ENCODE data around the gene MAPK8IP1.

The MAPK8IP1 gene

DNA sequence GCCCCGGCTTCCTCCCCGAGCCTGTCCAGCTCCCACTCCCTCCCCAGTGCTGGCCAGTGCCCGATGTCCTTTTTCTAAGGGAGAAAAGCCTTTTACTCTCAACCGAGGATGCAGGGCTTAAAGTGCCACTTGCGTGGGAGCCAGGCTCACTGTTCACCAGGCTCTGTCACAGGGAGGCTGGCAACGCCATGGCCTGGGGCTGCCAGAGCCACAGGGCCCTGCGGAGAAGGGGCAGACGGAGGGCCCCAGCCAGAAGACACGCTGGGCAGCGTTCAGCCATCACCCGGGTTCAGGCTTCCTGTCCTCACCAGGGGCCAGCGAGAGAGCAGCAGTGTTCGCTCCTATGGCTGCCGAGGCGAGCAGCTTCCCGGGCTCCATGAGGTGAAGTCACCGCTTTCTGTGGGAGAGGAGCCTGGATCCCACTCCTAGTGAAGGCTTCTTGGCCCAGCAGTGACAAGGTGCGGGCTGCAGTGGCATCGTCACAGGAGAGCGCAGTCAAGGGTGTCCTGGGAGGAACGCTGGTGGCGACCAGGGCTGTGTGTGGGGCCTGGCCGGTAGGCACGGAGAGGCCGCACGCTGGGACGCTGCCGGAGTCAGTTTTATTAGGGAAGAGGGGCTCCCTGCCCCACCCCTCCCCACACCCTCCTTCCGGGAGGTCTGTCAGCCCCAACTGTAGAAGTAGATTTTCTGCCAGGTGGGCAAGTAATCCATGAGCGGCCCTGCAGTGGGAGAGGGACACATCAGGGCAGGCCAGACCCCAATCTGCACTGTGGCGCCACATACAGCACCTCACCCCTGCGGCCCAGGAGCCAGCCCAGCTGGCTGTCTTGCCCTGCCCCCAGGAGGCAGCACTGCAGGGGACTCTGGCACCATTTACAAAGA, 24.4 kb downstream of the MAPK8IP1 start:
- DNase-seq = no peak

DNA sequence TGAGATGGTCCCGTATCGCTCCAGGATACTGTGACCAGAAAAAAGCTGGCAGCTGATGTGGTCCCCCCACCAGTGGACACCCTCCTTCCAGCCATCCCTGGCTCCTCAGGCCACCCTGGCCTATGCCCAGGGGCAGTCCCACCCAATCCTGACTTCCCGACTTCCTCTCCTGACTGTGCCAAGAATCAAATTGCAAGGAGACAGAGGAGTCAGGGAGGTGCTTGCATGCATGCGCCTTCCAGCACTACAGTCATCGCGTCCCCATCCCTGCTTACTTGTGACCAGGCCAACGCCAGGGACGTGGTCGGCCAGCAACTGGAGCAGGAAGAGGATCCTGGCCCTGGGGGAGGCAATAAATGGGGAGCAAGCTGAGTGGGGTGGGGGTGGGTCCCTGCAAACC, 25.2 kb downstream of the MAPK8IP1 start:
- no peak for DNase-seq

DNA sequence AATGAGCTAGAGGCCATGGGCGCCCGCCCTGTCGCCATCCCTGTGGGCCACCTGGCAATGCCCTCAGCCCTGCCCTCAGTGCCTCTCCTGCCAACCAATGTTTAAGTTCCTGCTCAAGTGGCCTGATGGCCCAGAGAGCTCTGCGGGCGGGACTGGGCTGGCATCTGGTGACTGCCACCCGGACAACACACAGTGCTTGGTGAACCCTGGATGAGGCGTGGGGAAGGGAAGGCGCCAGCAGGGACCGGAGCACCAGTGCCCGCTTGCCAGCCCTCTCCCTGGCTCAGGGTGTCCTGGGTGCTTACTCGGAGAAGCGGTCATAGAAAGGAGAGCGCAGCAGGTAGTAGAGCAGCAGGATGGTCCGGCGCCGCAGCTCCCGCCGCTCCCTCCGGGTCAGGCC, 28.1 kb downstream of the MAPK8IP1 start:
- DNase-seq = no peak

DNA sequence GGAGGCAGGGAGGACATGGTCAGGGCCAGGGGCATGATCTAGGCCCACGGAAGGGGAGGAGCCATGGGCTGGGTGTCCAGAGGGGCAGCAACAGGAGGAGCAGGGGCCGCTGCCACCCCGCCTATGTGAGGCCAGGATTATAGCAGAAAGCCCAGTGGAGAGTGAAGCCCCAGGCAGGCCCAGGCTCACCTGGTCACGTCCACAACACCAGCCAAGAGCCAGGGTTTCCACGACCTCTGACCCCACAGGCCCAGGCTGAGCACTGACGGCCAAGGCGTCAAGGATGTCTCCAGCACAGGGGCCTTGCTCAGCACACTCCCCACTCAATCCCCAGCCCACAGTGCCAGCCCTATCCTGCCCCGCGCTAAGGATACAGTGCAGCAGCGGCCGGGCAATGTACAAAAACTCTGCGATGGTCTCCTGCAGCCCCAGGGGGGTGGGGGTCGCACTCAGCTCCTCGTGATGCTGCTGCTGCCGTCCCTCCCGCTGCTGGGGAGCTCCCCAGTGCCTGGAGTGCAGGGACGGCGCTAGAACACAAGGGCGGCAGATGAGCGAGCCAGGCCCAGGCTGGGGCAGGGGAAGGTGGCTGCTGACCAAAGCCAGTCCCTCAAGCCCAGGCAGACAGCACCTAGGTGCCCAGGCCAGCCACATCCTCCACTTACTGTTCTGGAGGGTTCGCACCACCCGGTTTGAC, 28.6 kb downstream of the MAPK8IP1 start:
- DNase-seq = no peak

DNA sequence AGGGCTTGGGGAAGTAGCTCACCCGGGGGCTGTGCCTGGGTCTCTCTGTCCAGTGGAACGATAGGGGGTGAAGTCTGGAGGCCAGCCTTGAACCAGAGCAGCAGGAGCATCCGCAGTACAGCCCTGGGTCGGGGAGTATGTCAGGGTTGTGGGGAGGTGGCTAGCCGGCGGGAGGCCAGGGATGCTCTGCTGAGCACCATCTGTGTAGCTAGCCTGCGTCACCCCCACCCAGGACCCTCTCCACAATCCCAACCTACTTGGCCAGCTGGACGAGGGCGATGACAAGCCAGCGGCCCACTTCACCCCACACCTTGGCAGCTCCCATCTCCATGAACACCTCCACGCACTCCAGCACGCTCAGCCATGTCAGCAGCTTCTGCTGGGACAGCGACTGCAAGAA, 30.0 kb downstream of the MAPK8IP1 start:
- no peak for DNase-seq

DNA sequence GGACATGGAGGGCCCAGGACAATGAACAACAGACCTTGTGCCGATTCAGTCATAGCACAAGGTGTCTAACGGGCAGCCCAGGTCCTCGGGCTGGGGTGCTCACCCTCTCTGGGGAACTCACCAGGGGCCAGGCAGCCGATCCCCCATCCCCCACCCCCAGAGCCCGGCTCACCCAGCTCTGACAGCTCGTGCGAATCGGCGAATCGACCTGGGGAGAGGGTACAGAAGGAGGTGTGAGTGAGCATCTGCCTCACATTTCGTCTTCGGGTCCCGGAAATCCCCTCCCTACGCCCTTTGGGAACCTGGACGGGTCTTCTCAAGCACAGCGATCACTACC, 31.8 kb downstream of the MAPK8IP1 start:
- DNase-seq = peak in 1 of 2 donors; percentile 35

DNA sequence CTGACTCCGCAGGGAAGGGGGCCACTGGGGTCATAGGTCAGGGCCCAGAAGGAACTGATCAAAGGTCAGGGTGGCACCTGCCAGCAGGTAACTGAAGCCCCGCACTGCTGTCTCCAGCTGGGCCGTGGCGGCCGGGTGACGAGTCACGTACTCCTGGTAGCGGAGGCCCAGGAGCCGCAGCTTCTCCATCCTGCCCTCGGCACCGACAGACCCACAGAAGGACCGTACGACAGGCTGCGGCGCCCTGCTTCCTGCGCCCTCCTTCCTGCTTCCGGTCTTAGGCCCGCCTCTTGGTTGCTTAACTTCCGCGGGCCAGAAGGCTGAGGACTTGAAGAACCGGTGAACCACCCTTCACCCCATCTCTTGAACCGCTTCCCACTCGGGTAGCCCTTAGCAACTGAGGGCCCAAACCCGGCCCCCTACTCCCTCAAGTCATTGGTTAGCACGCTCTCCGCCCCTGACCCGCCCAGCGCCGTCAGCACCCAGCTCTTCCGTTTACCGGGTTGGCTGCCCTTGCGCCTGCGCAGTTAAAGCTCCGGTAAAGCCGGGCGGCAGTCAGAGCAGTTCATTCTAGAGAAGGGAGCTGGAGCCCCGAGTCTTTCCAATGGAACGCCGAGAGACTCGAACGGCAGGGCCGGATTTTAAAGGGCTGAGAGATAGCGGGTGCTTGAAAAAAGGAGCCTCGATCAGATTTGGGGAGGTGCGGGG, 32.3 kb downstream of the MAPK8IP1 start, which contains the start of gene PEX16:
Gene PEX16, minus strand, starts transcription at position 255 of the 708 bp plus-strand sequence. Its CDS starts 66 bp downstream, at position 189.
- peak; percentile 98 to 99 for DNase-seq

DNA sequence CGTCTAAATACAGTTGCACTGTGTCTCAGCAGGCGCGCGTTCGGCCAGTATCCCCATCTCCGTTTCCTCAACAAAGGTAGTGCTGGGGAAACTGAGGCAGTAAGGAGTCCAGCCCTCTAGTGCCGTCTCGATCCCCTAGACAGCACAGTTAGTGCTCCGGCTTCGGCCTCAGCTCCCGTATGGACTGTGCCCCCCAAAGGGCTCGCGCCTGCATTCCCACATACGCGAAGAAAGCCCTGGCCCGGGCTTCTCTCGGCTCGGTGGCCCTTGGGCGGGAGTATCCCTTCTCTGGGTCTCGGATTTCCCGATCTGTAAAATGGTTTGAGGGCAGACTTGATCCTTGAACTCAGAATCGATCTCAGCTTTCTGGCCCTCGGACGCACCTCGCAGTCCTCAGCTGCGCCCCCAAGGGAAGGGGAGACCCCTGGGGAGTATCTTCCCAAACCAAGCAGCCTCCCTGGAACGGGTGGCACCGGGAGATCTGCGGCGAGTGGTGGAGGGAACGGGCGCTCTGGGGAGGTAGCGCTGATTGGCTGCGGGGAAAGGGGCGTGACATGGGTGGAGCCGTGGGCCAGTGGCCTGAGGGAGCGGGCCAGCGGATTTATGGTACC, 33.0 kb downstream of the MAPK8IP1 start:
- DNase-seq = peak; percentile 57 to 64

DNA sequence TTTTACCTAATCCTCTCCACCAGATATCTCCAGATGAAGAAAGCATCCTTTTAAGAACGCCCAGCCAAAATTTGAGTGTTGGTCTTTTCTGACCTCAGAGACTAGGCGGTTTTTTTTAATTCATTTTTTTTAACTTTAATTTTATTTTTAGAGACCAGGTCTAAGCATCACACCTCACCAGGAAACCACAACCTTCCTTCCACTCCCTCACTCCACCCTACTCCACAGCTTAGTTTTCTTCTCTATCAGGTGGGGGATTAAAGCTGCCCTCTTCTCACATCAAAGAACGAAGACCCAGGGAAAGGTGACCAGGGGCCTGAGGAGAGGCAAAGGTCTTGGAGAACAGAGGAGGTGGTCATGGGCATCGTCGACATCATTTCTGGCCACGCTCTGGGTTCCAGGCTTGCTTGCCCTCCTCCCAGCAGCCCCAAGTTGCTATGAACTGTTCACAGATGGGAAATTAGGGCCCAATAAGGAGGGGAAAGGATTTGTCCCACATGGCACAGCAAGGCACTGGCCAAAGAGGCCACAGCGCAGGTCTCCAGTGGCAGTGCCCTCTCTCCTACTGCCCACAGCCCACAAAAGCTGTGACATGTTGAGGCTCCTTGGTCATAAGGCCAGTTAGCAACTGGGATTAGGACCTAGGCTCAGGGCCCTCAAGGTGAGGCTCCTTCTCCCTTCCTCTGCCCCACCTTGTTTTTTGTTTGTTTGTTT, 33.7 kb downstream of the MAPK8IP1 start:
- DNase-seq = no peak

DNA sequence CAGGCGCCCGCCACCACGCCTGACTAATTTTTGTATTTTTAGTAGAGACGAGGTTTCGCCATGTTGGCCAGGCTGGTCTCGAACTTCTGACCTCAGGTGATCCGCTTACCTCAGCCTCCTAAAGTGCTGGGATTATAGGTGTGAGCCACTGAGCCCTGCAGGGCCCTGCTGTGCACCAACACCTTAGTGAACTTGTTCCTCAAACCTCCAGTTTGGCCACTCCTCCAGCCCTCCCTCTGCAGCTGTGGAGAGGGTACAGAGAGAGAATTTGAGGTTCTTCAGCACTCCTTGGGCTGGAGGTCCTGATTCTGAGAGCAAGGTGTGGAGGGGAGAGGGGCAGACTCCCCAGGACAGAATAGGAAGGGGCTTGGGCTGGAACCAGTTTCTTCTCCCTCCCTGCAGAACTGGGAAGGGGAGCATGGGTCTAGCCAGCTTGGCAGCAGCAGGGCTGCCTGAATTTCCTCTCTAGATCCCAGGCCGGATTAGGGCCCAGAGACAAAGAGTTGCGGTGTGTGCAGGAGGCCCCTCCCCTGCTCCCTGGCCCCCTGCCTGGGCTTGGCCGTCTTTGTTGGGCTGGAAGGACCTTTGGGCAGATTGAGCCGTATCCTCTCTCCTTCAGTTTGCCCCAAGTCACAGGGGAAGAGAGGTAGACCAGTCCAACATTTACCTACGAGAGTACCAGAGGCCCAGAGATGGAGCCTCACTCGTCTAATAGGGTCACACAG, 34.5 kb downstream of the MAPK8IP1 start:
- no peak for DNase-seq

DNA sequence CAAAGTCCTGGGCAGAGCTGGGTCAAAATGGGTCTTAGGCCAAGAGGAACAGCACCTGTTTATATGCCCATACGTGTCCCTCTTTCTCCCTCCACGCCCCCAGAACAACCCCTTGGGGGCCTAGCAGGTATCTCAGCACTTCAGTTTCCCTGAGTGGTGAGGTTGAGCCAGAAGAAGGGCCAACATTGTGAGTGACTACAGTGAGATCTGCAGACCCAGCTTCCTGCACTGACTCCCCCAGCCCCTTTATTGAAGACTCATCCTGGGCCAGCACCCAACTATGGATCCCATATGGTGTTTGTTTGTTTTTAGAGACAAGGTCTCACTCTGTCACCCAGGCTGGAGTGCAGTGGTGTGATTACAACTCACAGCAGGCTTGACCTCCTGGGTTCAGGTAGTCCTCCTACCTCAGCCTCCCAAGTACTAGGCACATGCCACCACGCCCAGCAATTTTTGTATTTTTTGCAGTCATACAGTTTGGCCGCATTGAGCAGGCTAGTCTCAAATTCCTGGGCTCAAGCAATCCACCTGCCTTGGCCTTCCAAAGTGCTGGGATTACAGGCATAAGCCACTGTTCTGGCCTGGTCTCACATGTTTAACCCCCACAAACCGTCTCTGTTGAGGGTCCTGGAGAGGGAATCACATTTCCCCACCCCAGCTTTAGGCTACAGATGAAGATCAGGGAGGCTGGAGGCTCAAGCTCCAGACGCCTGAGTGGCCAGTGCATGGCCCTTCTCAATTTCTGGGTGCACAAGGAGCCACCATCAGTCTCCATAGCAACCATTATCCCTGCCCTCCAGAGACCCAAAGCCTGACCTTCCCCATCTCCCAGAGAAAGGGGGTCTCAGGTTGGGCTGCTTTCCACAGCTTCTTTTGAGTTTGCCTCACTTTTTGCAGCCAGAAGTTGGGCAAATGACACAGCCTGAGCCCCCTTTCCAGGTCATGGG, 35.4 kb downstream of the MAPK8IP1 start:
- DNase-seq = no peak

DNA sequence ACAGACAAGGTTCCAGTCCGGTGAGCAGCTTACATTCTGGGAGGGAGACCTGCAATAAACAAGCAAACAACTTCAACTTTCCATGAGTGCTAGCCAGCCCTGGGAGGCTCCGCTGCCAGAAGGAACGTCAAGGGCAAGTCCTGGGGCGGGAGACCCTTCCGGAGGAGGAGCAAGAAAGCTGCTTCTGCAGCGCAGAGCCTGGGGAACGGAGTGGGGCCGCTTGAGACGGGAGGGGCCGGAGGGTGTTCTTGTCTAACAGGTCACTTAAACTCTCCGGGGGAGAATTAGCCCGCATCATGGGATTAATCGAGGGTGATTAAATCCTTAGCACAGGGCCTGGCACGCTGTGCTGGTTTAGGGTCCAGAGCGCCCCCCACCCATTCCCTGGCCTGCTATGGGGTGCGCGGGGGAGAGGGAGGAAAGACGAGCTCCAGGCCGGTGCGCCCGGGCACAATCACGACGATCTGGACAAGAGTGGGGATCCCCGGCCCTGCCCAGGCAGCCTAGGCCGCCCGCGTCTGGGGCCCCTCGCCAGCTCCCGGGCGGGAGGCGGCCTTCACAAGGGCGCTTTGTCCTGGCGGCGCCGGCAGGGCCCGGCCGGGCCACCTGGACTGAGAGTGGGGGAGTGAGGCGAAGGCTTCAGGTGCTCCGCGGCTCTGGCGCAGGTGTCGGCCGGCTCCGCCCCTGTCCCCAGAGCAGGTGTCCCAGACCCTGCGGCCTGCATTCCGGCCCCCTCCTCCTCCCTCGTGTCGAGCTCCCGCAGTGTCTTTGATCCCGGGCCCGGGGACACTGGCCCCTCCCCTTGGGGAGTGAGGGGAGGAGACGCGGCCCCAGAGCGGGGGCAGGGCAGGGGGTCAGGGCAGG, 36.3 kb downstream of the MAPK8IP1 start:
- peak in 1 of 2 donors; percentile 17 for DNase-seq

DNA sequence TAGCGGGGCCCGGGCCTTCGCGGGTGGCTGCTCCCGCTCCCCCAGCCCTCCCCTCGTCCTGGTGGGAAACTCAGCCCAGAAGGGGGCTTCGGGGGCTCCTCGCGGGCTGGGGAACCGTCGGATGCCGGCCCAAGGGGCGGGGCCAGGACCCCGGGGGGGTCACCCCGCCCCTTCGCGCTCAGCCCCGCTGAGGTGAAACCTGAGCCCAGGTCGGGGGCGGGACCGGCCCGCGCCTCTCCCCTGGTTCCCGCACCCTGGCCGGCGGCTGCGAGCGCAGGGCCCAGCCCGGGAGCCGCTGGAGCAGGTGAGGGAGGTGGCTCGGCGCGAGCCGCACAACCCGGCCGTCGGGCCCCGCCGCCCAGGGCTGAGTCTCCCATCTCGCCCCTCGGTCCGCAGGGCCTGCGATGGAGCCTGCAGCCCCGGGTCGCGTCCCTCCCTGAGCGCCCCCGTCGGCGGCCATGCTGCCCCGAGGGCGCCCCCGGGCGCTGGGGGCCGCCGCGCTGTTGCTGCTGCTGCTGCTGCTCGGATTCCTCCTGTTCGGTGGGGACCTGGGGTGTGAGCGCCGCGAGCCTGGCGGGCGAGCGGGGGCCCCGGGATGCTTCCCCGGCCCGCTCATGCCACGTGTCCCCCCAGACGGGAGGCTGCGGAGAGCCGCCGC, 37.1 kb downstream of the MAPK8IP1 start, which contains the start of gene LARGE2:
Gene LARGE2, plus strand, starts transcription at position 232 of the 658 bp plus-strand sequence. Its CDS starts 227 bp downstream, at position 459.
- peak; percentile 28 to 31 for DNase-seq

DNA sequence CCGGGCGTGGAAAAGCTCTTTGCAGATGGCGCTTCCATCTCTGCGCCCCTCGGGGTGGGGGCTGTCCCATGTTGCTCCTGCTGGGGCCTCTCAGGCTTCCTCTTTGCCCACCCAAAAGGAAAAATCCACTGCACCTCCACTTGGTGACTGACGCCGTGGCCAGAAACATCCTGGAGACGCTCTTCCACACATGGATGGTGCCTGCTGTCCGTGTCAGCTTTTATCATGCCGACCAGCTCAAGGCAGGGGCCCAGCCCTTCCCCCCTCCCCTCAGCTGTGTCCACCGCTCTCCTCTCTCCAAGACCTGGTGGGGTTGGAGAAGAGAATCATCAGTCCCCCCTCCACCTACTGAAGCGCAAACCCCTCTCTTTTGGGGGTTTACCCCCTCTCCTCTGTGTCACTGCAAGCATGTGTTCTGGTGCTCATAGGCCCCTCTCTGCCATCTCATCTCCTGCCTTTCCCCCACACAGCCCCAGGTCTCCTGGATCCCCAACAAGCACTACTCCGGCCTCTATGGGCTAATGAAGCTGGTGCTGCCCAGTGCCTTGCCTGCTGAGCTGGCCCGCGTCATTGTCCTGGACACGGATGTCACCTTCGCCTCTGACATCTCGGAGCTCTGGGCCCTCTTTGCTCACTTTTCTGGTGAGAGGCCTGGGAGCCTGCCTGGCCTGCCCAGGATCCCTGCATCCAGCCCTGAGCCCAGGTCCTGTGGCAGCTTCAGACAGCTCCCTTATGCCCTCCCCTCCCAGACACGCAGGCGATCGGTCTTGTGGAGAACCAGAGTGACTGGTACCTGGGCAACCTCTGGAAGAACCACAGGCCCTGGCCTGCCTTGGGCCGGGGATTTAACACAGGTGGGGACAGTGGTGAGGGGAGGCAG, 38.8 kb downstream of the MAPK8IP1 start:
- no peak for DNase-seq

DNA sequence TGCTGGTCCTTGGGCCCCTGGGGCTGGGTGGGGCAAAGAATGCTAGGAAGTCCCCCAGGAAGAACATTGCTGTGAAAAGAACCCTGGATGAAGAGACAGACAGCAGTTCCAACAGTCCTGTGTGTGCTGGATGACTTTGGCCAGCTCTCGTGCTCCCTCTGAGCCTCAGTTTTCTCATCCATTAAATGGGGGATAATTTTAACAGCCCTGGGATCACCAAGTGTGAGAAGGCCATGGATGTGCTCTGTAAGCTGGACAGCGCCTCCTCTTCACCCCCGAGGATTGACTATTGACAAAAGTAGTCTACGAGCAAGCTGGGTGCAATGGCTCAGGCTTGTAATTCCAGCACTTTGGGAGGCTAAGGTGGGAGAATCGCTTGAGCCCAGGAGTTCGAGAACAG, 39.5 kb downstream of the MAPK8IP1 start:
- DNase-seq = no peak

DNA sequence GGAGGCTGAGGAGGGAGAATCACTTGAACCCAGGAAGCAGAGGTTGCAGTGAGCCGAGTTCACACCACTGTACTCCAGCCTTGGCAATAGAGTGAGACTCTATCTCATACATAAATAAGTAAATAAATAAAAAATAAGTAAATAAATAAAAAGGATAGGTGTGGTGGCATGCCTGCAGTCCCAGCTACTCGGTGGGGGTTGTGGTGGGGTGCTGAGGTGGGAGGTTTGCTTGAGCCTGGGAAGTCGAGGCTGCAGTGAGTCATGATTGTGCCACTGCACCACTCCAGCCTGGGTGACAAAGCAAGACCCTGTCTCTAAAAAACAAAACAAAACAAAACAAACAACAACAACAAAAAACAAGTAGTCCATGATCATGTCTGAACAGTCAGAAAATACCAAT, 40.1 kb downstream of the MAPK8IP1 start:
- no peak for DNase-seq

DNA sequence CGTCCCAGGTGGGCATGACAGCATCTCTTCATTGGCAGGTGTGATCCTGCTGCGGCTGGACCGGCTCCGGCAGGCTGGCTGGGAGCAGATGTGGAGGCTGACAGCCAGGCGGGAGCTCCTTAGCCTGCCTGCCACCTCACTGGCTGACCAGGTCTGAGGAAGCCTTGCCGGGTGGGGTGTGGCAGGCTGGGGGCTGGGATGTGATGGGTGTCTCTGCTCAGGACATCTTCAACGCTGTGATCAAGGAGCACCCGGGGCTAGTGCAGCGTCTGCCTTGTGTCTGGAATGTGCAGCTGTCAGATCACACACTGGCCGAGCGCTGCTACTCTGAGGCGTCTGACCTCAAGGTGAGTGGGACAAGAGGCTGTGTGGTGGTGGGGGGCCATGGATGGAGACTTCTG, 40.5 kb downstream of the MAPK8IP1 start:
- no peak for DNase-seq

All from CD4-positive, alpha-beta T cell treated with Interleukin-1 beta for 1 hour (primary cell).